H1 (cell line): ENCODE measurements around the gene KLHL3. TPM values are rescaled to one million over a fixed set of nuclear protein-coding genes. Genes with fewer than 3 reads are reported as not detected.

Experiments
- CHD7 ChIP-seq: fragments of 300-600 bp; sonication (generic); IDR thresholded peaks from 2 replicates; pipeline ENCODE4 v1.7.1; 2012; ENCODE audit warnings: low read length, moderate library complexity, mild to moderate bottlenecking, inconsistent platforms; ENCODE audit not compliant: insufficient replicate concordance
- JUND ChIP-seq: IDR thresholded peaks from 2 replicates; pipeline ENCODE4 v1.6.1; 2011; ENCODE audit warnings: mild to moderate bottlenecking, improper control_type of control experiment, low read length
- KDM5A ChIP-seq: fragments of 200-600 bp; IDR thresholded peaks from 2 replicates; pipeline ENCODE4 v1.7.1; 2012; ENCODE audit warnings: mild to moderate bottlenecking, low read length, inconsistent platforms, mixed read lengths
- PHF8 ChIP-seq: fragments of 200-600 bp; sonication (generic); conservative IDR thresholded peaks from 2 replicates; pipeline ENCODE4 v1.7.1; 2012; ENCODE audit warnings: low read depth, mild to moderate bottlenecking, inconsistent platforms, low read length, moderate library complexity
- polyA plus RNA-seq, 7 experiments: library from polyadenylated mRNA; depleted of rRNA in 3 of 7; stranded (reverse) in 5 of 7; unstranded in 2 of 7; fragments of >200 nt in 5 of 7; fragments of 200-250 nt in 2 of 7; gene quantifications; 1 replicate in 5 of 7; 2 replicates in 1 of 7; 4 replicates in 1 of 7; pipeline versions ENCODE4 v1.2.1 to v1.2.3, GENCODE V29; 2011 to 2013; ENCODE audit warnings: missing spikeins in 2 of 7, mixed read lengths in 2 of 7
- total RNA-seq: library from RNA; stranded (reverse); fragmentation: NEBNext Ultra II Directional; extraction: Animal tissue kit (Norgen Biotek cat#: 25700); gene quantifications from 2 replicates; pipeline ENCODE4 v1.2.1, GENCODE V29; 2021
- TF ChIP-seq, protein P1 (sequence below): IDR thresholded peaks from 2 replicates; pipeline ENCODE4 v1.6.1; 2012; ENCODE audit warnings: inconsistent platforms

KLHL3 gene
- total and polyA plus RNA-seq, 2 of the 8 experiments (the other 6 are each of a cell fraction or from before 2014, with no cell fraction given), result 7.4 to 13.7 TPM

DNA sequence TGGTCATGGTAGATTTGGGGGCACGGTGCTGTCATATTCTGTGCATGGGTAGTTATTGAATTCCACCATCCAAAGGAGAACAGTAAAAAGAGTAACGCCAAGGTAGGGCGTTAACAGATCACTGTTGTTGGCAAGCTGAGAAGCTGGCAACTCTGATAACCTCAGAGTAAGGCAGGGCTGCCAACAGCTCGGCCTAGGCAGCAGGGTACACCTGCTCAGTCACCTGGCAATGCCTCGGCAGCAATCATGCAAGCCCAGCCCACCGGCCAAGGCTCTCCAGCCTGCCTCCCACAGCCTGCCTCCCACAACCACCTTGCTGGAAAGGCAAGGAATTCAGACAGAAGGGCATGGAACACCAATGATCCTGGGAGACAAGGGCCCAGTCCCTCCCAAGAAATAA is 63.9 kb downstream of the KLHL3 start (continued):
- TF ChIP-seq PHF8, result no peak
- TF ChIP-seq, protein P1, sequence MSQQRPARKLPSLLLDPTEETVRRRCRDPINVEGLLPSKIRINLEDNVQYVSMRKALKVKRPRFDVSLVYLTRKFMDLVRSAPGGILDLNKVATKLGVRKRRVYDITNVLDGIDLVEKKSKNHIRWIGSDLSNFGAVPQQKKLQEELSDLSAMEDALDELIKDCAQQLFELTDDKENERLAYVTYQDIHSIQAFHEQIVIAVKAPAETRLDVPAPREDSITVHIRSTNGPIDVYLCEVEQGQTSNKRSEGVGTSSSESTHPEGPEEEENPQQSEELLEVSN, result no peak
- no peak for TF ChIP-seq KDM5A
- no peak for TF ChIP-seq JUND
- TF ChIP-seq CHD7, result no peak
